ENCODE measurements around the gene PIGZ.

The PIGZ gene

DNA sequence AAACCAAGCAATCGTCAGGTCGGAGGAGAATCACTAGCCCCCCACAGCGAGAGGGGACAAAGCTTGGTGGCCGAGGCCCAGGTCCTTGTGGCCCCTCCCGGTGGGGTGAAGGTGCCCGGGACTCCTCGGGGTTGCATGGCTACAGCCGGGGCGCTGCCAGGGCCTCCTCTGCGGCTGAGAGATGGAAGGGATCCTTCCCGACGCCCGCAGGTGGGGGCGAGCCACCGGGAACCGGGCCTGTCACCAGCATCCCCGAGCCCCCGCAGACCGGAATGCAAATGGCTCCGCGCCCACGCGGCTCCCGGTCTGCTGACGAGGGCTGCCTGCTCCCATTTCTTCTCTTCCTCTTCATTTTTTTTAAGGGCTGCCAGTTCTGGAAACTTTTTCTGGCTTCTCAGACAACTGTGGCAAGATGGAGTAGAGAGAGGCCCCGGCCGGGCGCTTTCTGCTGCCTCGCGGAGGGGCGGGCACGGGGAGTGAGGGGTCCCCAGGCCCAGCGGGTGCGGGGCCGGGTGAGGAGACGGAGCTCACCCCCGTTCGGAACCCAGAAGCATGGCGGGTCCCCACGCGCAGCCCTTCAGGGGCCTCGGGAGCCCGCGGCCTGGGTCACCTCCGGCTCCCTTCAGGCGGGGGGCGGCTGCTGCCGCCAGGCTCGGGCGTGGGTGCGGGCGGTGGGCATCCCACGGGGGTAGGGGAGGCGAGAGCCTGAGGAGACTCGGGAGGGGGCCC, 33.5 kb upstream of the PIGZ start:
- DNase-seq = no peak

DNA sequence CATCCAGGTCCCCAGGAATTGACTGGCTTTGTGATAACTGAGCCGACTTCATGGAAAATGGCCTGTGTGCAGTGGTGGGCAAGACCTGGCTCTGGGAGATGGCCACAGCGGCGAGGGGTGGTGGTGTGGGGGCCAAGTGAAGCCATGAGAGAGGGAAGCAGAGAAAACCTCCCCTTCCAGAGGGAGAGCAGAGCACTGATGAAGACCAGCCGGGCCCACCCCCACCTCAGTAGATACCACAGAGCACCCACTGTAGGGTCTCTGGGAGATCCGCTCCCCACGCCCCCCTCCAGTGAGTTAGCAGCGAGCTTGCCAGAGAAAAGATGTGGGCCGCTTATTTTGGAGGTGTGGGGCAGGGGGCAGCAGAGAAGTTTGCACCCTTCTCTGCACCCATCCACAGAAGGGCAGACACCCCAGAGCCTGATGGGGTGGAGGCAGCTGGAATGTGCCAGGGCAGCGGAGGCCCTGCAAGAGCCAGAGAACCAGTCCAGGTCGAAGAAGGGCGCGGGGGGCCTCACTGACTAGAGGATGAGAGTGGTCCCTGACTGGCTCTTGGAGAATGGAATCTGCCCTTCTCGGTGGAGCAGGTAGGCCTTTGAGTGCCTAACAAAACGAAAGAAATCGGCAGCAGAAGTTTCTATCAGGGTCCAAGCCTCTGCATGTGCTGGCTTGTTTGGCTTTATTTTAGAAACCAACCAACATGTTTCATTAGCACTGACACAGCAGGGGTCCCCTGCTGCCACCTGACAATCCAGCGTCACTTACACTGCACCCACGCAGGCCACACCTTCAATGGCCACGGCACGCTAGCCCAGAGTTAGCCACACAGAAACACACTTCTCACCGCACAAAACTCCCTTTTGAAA, 32.7 kb upstream of the PIGZ start:
- DNase-seq = no peak

- no peak for DNase-seq
Observed at GRCh38 chr3:197000211-197000610, 31.6 kb upstream of the PIGZ start.

- no peak for DNase-seq
Observed at GRCh38 chr3:196998966-196999760, 30.5 kb upstream of the PIGZ start.

GRCh38 chr3:196997311-196997710, 28.7 kb upstream of the PIGZ start:
- no peak for DNase-seq

DNA sequence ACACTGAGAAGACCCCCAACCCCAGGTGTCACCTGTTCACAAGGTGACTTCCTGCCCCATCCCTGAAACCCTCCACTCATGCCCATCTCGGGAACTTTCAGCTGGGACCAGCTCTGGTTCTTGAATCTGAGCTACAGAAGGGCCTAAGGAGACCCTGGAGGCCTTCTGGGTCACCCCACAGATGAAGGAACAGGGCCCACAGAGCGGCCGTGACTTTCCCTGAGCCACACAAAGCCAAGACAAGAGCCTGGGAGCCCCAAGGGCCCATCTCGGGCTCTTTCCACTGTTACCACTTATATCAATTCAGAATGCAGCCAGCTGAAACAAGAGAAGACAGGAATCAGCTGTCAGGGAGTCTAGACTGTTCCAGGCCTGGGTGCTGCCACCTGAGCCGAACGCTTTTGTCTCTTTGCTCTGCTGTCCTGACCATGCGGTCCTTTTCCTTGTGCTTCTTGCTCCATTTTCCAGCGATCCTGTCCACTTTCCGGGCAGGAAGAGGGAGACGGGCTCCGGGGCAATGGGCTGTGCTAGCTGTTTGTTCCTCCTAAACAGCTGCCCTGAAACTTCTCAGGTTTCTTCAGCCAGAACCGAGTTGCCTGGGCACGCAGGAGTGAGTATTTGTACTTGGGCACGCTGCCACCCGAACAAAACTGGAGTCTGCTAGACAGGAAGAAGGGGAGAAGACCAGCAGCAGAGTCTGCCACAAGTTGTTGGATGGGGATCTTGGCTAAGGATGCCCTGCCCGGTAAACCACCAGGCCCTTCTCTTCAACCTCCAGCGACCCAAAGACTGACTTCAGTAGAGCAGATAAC, 28.0 kb upstream of the PIGZ start:
- DNase-seq = no peak

- DNase-seq = no peak
Observed at GRCh38 chr3:196995646-196996355, 27.2 kb upstream of the PIGZ start.

DNA sequence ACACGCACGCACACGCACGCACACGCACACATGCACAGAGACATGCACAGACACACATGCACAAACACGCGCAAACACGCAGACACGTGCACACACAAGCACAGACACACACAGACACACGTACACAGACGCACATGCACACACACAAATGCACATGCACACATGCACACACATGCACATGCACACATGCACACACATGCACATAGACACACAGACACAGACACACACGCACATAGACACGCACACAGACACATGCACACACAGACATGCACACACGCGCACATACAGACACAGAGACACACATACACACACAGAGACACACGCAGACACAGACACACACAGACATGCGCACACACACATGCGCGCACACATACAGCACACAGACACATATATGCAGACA, 26.4 kb upstream of the PIGZ start:
- no peak for DNase-seq

DNA sequence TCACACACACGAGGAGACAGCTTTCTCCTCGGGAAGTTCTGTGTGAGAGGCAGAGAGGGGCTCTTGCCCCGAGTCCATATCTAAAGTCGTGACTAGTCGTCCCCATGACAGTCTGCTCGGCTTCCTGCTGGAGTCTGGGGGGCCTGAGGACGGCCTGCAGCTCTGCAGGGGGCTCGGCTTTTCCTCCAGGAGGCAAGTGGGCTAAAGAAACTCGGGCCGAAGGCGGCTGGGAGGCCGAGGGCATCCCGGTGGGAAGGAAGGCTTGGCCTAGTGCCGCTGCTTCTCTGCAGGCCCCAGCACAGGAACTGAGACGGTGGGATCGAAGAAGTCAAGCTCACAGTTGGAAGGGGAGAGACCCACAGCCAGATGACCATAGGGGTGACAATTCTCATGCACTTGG, 25.4 kb upstream of the PIGZ start:
- DNase-seq = no peak

- DNase-seq = no peak
Observed at GRCh38 chr3:196992461-196993065, 23.9 kb upstream of the PIGZ start.

DNA sequence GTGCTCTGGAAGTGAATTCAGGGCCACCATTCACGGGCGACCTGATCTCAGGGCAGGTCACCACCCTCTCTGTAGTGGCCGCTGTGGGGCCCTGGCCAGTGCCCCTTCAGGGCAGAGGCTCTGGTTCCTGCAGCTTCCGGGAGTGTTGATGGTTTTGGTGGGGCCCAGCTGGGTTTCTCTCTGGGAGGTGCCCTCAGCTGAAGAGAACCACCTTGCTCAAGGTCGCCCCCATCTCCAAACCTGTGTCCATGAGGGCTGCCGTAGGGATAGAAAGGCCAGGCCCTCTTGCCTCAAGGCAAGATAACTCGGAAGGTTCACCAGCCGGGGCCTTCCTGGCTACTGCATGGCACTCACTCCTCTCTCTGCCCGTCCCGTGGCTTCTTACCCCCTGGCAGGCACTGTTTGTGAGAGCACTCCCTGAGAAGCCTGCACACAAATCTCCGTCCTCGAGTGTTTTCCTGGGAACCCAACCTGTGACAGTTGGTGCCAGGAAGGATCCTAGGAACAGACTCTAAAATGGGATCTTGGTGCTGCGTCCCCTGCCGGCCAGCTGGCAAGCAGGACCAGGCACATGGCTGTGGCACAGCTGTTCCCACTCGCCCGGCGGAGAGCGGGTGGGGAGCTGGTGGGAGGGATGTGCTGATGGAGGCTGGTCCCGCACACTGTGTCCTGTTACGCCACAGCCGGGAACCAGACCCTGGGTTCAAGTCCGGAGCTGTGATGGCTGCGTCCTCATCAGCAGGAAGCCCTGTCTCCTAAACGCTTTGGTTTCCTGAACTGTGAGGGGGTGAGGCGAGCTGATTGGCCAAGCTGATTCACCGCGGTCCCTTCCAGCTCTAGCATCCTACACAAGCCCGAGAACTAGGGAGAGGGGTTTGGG, 23.2 kb upstream of the PIGZ start:
- DNase-seq = no peak

GRCh38 chr3:196990601-196991007, 22.0 kb upstream of the PIGZ start:
- DNase-seq = no peak

DNA sequence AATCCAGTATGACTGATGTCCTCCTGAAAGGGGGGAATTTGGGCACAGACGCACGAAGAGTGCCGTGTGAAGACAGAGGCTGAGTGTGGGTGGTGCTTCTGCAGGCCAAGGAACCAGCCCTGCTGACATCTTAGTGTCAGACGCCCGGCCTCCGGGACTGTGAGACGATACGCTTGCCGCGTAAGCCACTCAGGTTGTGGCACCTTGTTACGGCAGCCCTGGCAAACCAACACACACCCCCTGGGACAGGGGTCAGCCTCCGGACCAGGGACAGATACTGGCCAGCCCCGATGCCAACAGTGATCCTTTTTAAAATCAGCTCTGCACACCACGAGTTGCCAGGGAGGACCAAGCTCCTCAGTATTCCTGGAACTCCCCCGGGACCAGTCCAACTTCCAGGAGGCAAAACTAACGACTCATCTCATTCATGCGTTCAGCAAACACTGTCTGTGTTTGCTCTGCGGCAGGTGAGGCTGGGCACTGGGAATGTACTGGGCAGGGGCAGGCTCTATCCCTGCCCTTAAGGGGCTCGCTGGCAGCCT, 21.2 kb upstream of the PIGZ start:
- DNase-seq = no peak

GRCh38 chr3:196988241-196989029, 19.8 kb upstream of the PIGZ start:
- DNase-seq = no peak

DNA sequence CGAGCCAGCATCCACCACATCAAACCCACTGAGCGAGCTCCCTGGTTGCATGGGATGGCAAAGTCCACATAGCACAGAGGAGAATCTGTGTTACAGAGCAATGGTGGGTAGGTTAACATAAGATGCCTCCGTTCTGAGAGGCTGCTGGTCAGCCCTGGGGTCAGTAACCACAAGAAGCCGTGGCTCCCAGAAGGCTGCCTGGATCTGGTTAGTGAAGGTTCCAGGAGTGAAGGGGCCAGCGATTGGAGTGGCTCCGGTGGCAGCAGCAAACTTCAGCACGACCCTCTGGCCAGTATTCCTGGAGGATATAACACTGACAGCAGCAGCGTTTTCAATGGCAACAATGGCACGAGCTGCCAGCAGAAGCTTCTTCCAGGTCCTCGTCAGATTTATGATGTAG, 18.4 kb upstream of the PIGZ start:
- no peak for DNase-seq

GRCh38 chr3:196985954-196986885, 17.6 kb upstream of the PIGZ start:
- DNase-seq = no peak

- DNase-seq = no peak
Observed at GRCh38 chr3:196985298-196985697, 16.7 kb upstream of the PIGZ start.

DNA sequence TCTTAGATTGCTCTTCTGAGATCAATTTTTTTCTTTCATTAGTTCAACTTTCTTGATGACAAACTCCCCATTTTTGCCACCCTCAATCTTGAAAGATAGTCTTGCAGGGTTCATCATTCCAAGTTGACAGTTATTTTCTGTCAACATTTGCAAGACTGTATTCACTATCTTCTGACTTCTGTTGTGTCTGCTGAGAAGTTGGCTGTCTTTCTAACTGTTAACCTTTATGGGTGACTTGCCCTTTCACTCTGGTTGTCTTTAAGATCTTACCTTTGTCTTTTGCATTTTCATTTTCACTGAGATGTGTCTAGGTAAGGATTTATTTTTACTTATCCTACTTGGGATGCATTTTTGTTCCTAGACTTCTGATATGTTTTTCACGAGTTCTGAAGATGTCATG, 14.6 kb upstream of the PIGZ start:
- DNase-seq = no peak
